Measurements from ENCODE around the gene CDX2.

CDX2 gene

DNA sequence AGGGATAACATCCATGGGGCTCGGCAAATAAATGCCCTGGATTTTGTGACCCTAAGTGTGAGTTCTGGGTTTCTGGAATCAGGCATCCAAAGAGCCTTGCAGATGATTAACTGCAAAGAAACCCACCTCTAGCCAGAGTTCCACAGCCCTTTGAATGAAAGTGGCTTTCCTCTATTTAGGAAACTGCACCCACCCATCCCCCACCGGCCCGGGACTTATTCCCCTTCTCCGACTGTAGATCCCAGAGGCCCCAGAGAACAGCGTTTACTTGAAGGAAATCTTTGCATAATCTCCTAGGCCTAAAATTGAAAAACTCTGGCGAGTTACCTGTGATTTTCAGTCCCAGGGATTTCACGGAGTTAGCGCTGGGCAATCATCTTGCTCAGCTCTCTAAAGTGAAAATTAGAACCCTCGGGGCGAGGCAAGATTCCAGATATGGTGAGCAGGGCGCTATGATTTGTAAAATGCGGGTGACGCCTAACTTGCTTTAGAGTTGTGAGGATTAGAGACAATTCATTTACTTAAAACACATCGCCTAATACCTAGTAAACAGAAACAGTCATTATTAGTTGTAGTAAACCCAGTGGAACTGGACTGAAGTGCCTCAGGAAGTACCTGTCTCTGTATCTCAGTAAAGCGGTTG is 10.0 kb upstream of the CDX2 start:
- DNase-seq (ENCODE audit: low read depth in 1 of 2, low spot score in 1 of 2): no peak

DNA sequence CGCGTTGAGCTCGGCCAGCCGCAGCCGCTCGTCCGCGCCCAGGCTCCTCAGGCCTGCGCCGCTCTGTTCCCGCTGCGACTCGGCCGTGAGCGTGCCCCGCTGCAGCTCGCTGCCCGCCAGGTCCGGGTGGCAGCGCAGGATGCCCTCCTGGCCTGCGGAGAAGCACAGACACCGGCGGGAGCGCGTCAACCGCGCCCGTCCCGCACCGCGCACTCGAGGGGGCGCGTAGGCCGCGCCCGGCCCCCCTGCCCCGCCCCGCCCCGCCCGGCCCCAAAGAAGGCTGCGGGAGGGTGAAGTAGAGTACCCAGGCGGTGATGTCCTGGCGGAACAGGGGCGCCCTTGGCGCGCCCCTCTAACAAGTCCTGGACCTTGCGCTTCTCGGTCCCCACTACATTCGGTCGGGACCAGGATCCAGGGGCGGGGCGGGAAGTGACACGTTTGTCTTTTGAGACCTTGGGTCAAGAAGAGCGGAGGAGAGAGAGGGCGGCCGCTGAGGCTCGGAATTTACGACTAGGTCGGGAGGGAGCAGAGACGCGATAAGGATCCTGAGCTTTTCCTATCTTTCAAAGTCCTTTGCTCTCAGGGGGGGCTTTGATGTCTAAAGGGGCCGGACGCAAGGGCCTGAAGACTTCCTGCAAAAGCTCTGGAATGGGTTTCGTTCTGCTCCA is 9.3 kb upstream of the CDX2 start:
- DNase-seq (ENCODE audit: low read depth in 1 of 2, low spot score in 1 of 2): no peak

DNA sequence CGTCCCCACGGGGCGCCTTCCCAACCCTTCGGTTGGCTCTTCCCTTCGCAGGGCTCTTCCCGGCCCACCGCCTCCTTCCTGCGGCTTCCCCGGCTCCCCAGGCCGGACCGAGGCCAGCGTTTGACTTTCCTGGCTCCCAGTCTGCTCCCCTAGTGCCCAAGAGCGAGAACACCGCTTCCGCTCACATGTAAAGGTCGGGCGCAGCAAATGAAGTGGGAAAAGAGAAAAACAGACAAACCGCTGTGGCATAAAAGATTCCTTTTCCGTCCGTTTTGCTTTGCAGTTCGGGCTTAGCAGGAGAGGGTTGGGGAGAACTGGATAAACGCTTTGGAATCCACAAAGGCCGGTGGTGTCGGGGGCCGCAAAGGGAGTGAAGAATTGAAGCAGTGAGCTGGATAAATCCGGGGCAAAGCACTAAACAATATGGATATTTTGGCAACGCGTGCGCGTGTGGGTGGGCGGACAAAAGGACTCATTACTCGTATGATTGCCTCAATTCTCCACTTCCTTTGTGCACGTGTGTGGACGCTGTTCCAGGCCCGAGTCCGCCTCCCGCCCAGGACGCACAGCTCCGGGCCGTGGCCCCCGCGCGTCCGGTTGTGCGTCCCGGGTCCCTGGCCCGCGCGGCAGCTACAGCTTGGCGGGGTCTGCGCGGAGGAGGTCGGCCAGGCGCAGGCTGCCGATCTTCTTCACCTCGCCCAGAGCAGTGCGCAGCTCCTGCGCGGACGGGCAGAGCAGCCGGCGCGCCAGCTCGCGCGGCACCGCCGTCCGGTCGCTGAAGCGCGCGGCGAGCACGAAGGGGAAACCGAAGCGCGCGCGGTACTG is 8.6 kb upstream of the CDX2 start:
- DNase-seq (ENCODE audit: low read depth in 1 of 2, low spot score in 1 of 2): no peak

DNA sequence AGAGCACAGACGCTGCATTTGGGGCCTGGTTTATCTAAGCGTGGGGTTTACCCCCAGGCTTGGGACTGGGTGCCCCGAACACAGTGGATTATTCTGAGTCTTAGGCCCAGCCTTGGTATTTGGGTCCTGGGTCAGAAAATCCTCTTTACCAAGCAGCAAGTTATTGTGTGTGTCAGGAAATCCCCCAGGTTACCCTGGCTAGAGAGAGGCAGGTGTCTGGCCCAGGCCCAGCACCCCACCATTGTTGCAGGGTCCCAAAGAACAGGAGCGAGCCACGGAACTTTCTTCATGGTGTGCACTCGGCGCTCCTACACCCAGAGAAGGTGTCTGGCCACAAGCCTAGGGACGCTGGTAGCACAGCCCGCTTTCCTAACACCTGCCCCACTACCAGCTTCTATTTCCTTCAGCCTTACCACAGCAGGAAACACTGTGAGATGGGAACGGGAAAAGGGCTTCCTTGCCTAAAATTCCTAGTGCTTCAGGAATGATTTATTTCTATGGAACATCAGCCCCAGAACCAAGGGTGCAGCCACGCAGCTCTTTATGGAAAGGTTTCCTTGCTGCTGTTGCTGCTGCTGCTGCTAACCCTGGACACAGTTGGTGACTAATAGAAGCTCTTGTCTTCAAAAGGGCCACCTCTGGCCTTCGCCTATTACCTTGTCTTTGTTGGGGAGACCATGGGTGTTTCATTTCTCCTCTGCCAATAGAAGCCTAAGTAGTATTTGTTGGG is 7.4 kb upstream of the CDX2 start:
- no peak for DNase-seq (ENCODE audit: low read depth in 1 of 2, low spot score in 1 of 2)

DNA sequence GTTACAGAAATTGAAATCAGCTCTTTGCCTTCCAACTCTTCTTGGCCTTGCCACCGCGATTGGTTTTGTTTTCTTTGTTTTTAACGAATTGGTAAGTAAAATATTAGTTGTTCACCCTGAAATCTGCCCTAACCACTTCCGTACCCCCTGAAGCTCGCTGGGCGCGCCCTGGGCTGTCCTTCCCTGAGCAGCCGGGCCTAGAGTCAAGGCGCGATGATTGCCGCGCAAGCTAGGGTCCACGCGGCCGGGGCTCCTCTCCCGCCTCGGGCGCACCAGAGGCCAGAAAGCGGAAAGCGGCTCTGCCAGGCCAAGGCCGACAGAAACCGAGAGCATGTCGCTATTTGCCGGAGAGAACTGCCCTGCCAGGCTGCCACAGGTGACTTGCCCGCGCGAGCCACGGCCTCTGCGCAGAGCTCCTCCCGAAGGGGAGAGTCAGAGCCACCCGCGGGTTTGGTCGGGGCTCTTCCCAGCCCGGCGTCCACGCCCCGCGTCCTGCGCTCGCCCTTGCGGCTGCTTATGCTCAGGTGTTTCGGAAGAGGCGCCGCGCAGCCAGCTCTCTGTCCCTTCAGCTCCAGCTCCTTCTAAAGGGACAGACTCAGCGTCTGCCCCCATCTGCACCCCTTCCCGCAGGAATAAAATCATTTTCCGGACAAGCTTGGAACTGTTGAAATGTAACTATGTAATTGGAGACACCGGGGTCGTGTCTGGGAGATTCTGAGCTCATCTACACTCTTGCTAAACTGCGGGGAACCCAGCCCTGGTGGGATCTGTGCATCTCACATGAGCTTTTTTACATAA is 6.6 kb upstream of the CDX2 start:
- DNase-seq (ENCODE audit: low read depth in 1 of 2, low spot score in 1 of 2): no peak

DNA sequence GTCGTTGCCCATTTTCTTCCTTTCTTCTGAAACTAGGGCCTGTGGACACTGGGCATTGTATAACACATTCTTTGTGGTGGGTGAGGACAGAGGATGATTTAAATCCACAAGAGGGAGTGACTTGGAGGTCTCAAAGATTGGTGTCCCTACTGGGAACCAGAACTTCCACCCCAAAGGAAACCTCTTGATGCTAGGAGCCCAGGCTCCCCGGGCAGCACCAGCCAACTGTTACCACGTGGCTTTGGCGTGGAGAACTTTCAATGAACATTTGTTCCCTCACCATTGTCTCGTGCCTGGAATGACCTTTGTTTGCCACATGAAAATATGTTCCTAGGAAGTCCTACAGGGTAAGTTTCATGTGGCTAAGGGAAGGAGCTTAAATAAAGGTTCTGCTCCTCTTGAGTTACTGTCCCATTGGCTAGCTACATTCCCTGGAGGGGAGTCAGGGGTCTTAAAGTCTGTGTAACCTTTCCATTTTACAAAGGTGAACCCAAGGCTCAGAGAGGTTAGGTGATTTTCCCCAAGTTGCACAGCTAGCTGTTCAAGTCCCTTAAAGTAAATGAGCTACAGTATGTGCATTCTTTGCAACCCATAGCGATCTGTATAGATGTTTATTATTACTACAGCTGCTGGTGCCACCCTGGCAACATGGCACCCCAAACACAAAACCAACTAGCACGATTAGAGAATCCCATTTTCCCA is 5.0 kb upstream of the CDX2 start:
- DNase-seq (ENCODE audit: low read depth in 1 of 2, low spot score in 1 of 2): no peak

DNA sequence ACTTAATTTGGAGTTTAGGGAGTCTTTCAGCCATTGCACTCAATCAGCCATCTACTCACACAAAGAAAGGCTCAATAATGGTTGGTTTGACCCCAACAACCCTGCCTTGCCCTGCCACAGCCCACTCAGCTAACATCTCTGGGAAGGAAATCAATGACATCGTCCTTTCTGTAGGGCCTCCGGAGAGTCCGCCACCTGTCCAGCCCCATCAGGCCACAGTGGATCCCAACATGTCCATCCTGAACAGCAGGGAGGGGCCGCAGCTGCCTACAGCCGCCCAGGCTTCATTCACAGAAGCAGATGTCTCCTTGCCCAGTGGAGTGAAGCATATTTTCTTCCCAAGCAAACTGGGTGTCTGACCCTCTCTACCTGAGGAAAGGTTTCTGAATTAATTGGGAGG is 4.2 kb upstream of the CDX2 start:
- no peak for DNase-seq (ENCODE audit: low read depth in 1 of 2, low spot score in 1 of 2)

DNA sequence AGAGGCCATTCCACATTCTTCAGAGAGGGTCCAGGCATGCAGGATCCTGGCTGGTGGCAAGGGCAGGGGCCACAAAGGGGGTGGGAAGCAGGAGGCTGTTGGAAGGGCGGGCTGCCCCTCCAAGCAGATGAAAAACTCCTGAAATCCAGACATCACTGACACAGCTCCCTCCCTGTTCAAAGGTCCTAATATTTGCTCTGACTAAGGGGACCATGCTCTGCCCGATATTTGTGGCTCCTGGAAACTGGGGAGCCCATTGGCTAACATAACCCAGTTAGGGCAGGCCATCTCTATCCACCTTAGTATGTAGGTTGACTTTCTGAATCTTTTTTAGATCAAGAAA is 3.3 kb upstream of the CDX2 start:
- DNase-seq (ENCODE audit: low read depth in 1 of 2, low spot score in 1 of 2): no peak

DNA sequence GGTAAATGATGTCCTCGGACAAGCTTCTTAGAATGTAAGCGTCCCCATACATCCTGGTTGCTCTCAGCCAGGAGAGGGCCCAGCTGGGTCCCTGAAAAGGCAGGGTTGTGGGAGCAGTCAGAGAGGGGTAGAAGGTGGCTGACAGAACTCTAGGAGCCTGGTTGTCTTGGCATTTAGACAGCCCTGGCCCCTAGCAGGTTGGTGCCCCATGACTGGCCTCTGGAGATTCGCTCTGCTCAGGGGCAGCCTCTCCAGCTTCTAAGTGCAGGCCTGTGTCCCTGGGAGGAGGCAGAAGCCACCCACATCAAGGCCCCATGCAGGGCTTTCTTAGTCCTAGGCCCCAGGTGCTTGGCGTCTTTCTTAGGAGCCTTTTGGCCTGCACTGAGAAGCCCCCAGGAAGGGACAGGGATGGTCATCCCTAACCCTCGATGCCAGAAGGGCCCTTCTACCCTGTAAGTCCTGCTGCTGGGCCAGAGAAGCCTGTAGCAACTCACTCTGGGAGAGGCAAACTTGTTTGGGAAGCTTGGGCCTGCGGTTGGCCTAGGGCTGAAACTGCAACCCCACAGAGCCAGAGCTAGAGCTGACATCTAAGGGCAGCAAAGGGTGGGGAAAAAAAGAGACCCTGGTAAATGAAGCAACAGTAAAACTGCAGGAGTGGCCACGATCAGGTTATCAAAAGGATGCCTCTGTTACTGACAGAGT is 2.8 kb upstream of the CDX2 start:
- no peak for DNase-seq (ENCODE audit: low read depth in 1 of 2, low spot score in 1 of 2)

DNA sequence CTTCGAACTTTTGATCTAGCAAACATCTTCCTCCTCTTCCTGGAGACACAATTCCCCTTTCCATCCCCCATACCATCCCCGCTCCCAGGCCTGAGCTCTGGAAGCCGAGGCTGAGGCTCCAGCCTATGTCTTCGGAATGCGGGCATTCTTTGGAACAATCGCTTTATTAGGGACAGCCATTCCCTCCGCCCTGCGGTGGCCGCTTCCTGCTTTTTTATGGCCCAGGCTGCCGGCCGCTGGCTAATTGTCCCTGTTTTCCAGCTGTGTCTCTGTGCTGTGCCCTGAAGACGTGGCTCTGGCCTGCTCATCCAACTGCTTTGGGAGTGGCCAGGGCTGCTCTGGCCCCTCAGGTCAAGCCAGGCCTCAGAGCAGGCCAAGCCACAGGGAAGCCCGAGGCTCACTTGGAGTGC is 2.1 kb upstream of the CDX2 start:
- DNase-seq (ENCODE audit: low read depth in 1 of 2, low spot score in 1 of 2): no peak

DNA sequence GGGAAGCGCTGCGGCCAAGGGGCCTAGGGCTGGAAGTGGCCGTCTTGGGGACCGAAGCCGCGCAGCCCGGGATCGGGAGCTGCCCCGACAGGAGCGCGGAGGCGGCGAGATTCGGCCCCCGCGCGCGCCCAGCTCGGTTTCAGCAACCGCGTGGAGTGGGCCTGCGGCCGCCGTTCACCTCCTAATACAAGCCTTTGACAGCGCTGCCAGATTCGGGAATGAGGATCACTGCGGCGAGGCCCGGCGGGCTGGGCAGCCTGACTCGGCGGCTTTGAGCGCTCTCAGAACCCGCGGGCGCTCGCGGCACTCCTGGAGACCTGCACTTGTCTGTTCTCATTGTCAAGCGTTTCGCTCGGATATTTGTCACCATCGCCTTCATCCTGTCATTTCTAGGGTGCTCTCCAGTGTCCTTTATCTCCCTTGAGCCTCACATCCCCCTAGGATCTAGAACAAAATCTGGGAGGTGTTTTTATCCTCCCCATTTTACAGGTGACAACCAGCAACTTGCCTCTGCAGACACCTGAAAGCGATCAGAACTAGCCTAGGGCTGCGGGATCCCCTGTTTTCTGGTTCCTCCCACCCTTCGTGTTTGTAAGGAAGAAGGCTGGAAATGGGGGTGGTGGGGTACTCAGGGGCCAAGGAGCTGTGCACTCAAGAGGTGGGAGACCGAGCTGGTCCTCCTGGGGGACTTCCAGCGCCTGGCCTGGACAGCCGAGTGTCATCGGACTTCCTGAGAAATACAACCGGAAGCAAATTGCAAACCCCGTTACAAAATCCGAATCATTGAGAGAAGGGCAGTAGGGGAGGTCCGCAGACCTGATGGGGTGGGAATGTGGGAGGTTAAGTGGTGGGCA is 1.5 kb upstream of the CDX2 start:
- no peak for DNase-seq (ENCODE audit: low read depth in 1 of 2, low spot score in 1 of 2)

DNA sequence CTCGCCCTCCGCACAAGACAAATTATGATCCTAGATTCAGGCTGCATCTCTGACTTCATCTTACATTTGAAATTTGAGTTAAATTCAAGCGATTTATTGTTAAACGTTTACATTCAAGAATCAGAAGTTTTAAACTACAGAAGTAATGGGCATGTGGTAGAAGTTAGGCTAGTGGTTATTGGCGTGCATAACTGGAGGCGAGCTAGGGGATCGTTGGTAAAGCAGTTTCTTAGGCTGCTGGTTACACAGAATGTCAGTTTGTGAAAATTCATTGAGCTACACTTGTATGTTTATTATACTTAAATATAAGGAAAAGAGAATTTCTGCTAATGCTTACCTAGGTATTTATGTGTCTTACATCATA is 733 bp upstream of the CDX2 start:
- DNase-seq (ENCODE audit: low read depth in 1 of 2, low spot score in 1 of 2): no peak

DNA sequence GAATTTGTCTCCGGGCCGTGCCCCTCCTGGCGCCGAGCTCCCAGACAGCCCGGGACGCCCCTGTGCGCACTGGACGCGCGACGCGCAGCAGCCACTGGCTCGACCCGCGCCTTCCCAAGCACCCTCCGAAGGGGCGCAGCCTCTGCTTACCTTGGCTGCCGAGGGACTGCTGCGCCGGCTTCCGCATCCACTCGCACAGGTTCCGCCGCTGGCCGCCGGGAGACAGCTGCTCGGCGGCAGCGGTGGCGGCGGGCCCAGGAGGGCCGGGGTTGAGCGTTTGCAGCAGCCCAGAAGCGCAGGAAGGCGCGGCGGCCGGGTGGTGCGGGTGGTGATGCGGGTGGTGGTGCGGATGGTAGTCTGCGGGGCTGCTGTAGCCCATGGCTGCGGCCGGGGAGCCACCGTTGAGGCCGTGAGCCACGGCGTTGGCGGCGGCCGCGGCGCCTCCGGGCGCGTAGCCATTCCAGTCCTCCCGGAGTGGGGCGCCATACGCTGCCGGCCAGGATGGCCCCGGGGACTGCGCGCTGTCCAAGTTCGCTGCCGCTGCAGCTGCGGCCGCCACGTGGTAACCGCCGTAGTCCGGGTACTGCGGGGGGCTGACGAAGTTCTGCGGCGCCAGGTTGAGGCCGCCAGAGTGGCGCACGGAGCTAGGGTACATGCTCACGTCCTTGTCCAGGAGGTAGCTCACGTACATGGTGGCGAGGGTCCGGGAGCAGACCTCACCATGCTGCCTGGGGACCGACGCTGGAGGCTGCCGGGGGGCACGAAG is 616 bp downstream of the CDX2 start:
- no peak for DNase-seq (ENCODE audit: low read depth in 1 of 2, low spot score in 1 of 2)

DNA sequence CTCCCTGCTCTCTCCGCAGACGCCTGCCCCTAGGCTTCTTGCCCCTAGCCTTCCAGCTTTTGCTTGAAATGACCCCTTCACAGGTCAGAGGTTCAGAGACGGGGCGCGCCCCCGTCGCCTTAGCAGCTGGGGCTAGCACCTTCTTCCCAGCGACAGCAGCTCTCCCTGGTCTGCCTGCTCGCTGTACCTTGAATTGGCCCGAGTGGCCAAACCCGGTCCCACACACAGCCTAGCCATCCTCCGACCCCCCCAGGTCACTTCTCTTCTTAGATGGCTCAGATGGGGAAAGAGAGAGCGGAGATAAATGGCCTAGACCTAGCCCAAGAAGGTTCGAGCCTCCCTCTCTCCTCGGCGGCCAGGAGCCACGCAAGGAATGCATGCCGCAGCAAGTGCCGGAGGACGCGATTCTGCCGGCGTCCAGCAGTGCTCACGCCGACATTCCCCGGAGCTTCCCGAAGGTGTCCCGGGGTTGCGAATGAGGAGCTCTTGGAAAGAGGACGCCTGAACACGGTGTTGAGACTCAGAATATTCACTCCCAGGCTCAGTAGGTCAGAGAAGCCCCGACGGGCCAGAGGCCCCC is 1.3 kb downstream of the CDX2 start:
- no peak for DNase-seq (ENCODE audit: low read depth in 1 of 2, low spot score in 1 of 2)

DNA sequence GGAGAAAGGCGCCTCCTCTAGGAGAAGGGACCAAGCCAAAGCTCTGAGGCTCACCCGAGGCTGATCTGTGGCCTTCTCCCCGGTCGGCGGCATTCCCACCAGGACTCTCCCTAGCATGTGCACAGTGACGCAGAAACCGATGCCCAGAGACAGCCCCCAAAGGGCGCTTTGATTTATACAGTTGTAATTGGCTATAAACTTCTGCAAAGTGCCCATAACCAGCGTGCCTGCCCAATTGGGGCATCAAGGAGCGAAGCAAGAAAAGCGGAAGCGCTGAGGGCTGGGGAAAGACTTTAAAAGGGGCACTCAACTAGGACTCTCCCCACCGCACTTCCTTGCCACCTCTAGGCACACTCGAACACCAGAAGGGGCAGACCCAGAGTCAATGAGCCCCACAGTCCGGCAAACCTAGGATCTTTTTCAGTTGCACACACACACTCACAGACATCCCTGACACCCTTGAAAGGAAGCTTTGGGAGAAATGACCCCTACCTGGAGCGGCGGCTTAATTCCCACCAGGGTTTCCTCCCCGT is 1.8 kb downstream of the CDX2 start:
- no peak for DNase-seq (ENCODE audit: low read depth in 1 of 2, low spot score in 1 of 2)

DNA sequence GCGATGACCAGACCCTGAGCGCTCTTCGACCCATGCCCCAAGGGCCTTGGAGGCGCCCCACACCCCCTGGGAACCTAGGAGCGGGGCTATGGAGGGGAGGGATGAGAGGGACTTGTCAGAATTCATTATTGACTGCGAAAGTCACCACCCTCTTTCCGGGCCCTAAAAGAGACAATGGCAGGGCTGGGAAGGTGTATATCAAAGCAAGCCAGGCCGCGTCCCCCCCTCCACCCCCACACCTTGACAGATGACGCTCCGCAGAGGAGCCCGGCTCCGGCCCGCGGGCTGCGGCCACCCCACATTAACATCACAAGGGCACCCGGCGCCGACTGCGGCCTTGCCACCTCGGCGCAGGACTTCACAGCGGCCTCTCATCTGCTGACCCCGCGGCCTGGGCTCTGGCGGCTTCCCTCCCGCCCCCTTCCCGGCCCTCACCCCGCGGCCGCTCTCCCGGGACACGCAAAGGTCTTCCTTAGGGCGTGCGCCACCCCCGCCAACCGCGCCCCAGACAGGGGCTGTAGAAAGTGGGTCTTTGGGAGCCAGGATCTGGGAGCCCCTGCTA is 2.4 kb downstream of the CDX2 start:
- DNase-seq (ENCODE audit: low read depth in 1 of 2, low spot score in 1 of 2): no peak

All from stimulated activated CD4-positive, alpha-beta T cell treated with anti-CD3 and anti-CD28 coated beads, Interleukin-15, amount 100 ng/mL, for 1 hour (primary cell).